H1 (cell line): ENCODE measurements around the gene TMEM117. TPM values are rescaled to one million over a fixed set of nuclear protein-coding genes. Genes with fewer than 3 reads are reported as not detected.

ENCODE experiments used
- CTCF ChIA-PET: fragments of 300-600 bp; sonication (Branson Sonifier 250); formaldehyde crosslinking; loops from one replicate; lab custom pipeline; 2021; ENCODE audit not compliant: partially characterized antibody; lab: Charles Lee
- POLR2A ChIA-PET: fragments of 300-600 bp; sonication (Branson Sonifier 250); formaldehyde crosslinking; loops from one replicate; lab custom pipeline; 2021; ENCODE audit warnings: inconsistent platforms; ENCODE audit not compliant: partially characterized antibody; lab: Charles Lee
- DNase-seq, 2 experiments: peaks; one replicate each; pipeline versions ENCODE4 v3.0.0 to v3.0.0-alpha.2; 2010 to 2022; ENCODE audit warnings: low spot score in 2 of 2, low read depth in 1 of 2, mixed read lengths in 1 of 2
- FAIRE-seq: peaks from 2 replicates; lab custom pipeline; 2011; peaks lifted over from hg19 to GRCh38; lab: Jason Lieb, UNC
- H2AFZ ChIP-seq: 2 replicates; pipeline ENCODE4 v1.8.1; 2012; ENCODE audit warnings: low read length, inconsistent platforms
- H2AK5ac ChIP-seq: 2 replicates; pipeline ENCODE4 v1.6.1; 2013; ENCODE audit warnings: low read depth, low read length
- H2BK120ac ChIP-seq: replicated peaks from 2 replicates; pipeline ENCODE3; 2013; ENCODE audit warnings: low read depth, low read length, inconsistent platforms
- H2BK12ac ChIP-seq: 2 replicates; pipeline ENCODE4 v1.6.1; 2013; ENCODE audit warnings: low read depth, low read length
- H2BK15ac ChIP-seq: 2 replicates; pipeline ENCODE4 v1.6.1; 2013; ENCODE audit warnings: low read length
- H2BK20ac ChIP-seq: 2 replicates; pipeline ENCODE4 v1.6.1; 2013; ENCODE audit warnings: low read length
- H2BK5ac ChIP-seq: 2 replicates; pipeline ENCODE4 v1.6.1; 2013; ENCODE audit warnings: low read depth, low read length
- H3K14ac ChIP-seq: 2 replicates; pipeline ENCODE4 v1.6.1; 2013; ENCODE audit warnings: inconsistent platforms; ENCODE audit not compliant: insufficient read length
- H3K18ac ChIP-seq: 2 replicates; pipeline ENCODE4 v1.6.1; 2013; ENCODE audit warnings: low read length; ENCODE audit errors: extremely low read depth
- H3K23ac ChIP-seq: 2 replicates; pipeline ENCODE4 v1.6.1; 2013; ENCODE audit warnings: inconsistent platforms; ENCODE audit not compliant: insufficient read length
- H3K23me2 ChIP-seq: 2 replicates; pipeline ENCODE4 v1.6.1; 2013; ENCODE audit warnings: low read depth, low read length
- H3K27ac ChIP-seq: 2 replicates; pipeline ENCODE4 v1.6.1; 2011; ENCODE audit warnings: low read depth, low read length, inconsistent platforms
- H3K27me3 ChIP-seq, 4 experiments: replicated peaks in 1 of 4; 1 replicate in 1 of 4; 2 replicates in 3 of 4; pipeline versions ENCODE4 v1.6.1 to v1.8.1; 2011 to 2013; ENCODE audit warnings: low read length in 3 of 4, mild to moderate bottlenecking in 3 of 4, inconsistent platforms in 2 of 4, mixed read lengths in 2 of 4, moderate library complexity in 1 of 4; ENCODE audit not compliant: control insufficient read depth in 3 of 4, insufficient read depth in 3 of 4; ENCODE audit errors: extremely low read depth in 1 of 4
- H3K36me3 ChIP-seq, 4 experiments: 2 replicates each; pipeline versions ENCODE4 v1.6.1 to v1.8.1; 2011 to 2013; ENCODE audit warnings: mild to moderate bottlenecking in 4 of 4, low read length in 3 of 4, moderate library complexity in 2 of 4, control low read depth in 1 of 4, inconsistent platforms in 1 of 4; ENCODE audit not compliant: insufficient read depth in 4 of 4, control insufficient read depth in 2 of 4
- H3K4ac ChIP-seq: replicated peaks from 2 replicates; pipeline ENCODE3; 2013; ENCODE audit warnings: low read length, low read depth, mixed read lengths, inconsistent platforms; ENCODE audit not compliant: insufficient read length
- H3K4me1 ChIP-seq, 4 experiments: replicated peaks in 1 of 4; 1 replicate in 1 of 4; 2 replicates in 3 of 4; pipeline versions ENCODE4 v1.6.1 to v1.8.1; 2011 to 2013; ENCODE audit warnings: low read length in 3 of 4, inconsistent platforms in 2 of 4, mixed read lengths in 1 of 4; ENCODE audit not compliant: insufficient read depth in 4 of 4, control insufficient read depth in 3 of 4
- H3K4me2 ChIP-seq, 2 experiments: 2 replicates each; pipeline versions ENCODE4 v1.6.1 to v1.8.1; 2011 to 2013; ENCODE audit warnings: low read depth in 2 of 2, low read length in 2 of 2, control low read depth in 1 of 2, inconsistent platforms in 1 of 2, mild to moderate bottlenecking in 1 of 2; ENCODE audit not compliant: insufficient read depth in 1 of 2
- H3K4me3 ChIP-seq, 4 experiments: fragments of 200-600, 300-600 bp in 1 of 4; sonication (generic), shearing (Covaris generic), sonication (Bioruptor Twin) in 1 of 4; 2 replicates each; pipeline versions ENCODE4 v1.5.1 to v1.8.1; 2011 to 2016; ENCODE audit warnings: low read length in 4 of 4, low read depth in 3 of 4, control low read depth in 2 of 4, inconsistent platforms in 2 of 4, mild to moderate bottlenecking in 2 of 4, mixed read lengths in 1 of 4, moderate library complexity in 1 of 4; ENCODE audit not compliant: insufficient read depth in 2 of 4; ENCODE audit errors: extremely low read depth in 1 of 4
- H3K56ac ChIP-seq: replicated peaks from 2 replicates; pipeline ENCODE3; 2013; ENCODE audit warnings: low read depth, mild to moderate bottlenecking, mixed read lengths, low read length, inconsistent platforms; ENCODE audit not compliant: insufficient read length
- H3K79me1 ChIP-seq: 2 replicates; pipeline ENCODE4 v1.6.1; 2013; ENCODE audit warnings: low read depth, low read length, control low read depth
- H3K79me2 ChIP-seq, 2 experiments: 2 replicates each; pipeline versions ENCODE4 v1.6.1 to v1.8.1; 2012 to 2013; ENCODE audit warnings: low read length in 2 of 2, mild to moderate bottlenecking in 2 of 2, inconsistent platforms in 1 of 2; ENCODE audit not compliant: insufficient read depth in 2 of 2, control insufficient read depth in 1 of 2
- H3K9ac ChIP-seq, 4 experiments: replicated peaks in 1 of 4; 1 replicate in 1 of 4; 2 replicates in 3 of 4; pipeline versions ENCODE4 v1.6.1 to v1.8.1; 2011 to 2013; ENCODE audit warnings: low read depth in 3 of 4, low read length in 3 of 4, control low read depth in 2 of 4, mild to moderate bottlenecking in 2 of 4, moderate library complexity in 2 of 4, inconsistent platforms in 1 of 4; ENCODE audit errors: extremely low read depth in 1 of 4
- H3K9me3 ChIP-seq, 2 experiments: 2 replicates each; pipeline versions ENCODE4 v1.6.1 to v1.8.1; 2012 to 2013; ENCODE audit warnings: mild to moderate bottlenecking in 2 of 2, moderate library complexity in 2 of 2, control low read depth in 1 of 2, inconsistent platforms in 1 of 2, low read depth in 1 of 2, low read length in 1 of 2, mixed read lengths in 1 of 2; ENCODE audit not compliant: insufficient read depth in 2 of 2
- H4K20me1 ChIP-seq, 2 experiments: replicated peaks in 1 of 2; 2 replicates each; pipeline versions ENCODE3 to v1.8.1; 2011 to 2013; ENCODE audit warnings: inconsistent platforms in 2 of 2, low read length in 2 of 2, mild to moderate bottlenecking in 1 of 2; ENCODE audit not compliant: insufficient read depth in 2 of 2, control insufficient read depth in 1 of 2
- H4K5ac ChIP-seq: 2 replicates; pipeline ENCODE4 v1.6.1; 2013; ENCODE audit warnings: low read length, low read depth, mixed read lengths, inconsistent platforms; ENCODE audit not compliant: insufficient read length
- H4K8ac ChIP-seq: 2 replicates; pipeline ENCODE4 v1.8.0; 2013; ENCODE audit warnings: mild to moderate bottlenecking, moderate library complexity, low read length, inconsistent platforms; ENCODE audit not compliant: insufficient read depth; ENCODE audit errors: extremely low read depth
- H4K91ac ChIP-seq: replicated peaks from 2 replicates; pipeline ENCODE3; 2013; ENCODE audit warnings: low read length, mixed read lengths, inconsistent platforms; ENCODE audit not compliant: insufficient read length
- CEBPB ChIP-seq: IDR thresholded peaks from 2 replicates; pipeline ENCODE4 v1.6.1; 2012; ENCODE audit warnings: low read depth, low read length
- JUND ChIP-seq: IDR thresholded peaks from 2 replicates; pipeline ENCODE4 v1.6.1; 2011; ENCODE audit warnings: mild to moderate bottlenecking, improper control_type of control experiment, low read length
- KDM5A ChIP-seq: fragments of 200-600 bp; IDR thresholded peaks from 2 replicates; pipeline ENCODE4 v1.7.1; 2012; ENCODE audit warnings: mild to moderate bottlenecking, low read length, inconsistent platforms, mixed read lengths
- MAFK ChIP-seq: IDR thresholded peaks from 2 replicates; pipeline ENCODE4 v1.6.1; 2012; ENCODE audit warnings: low read depth, mild to moderate bottlenecking, improper control_type of control experiment, low read length
- RBBP5 ChIP-seq: IDR thresholded peaks from 2 replicates; pipeline ENCODE4 v1.7.1; 2012; ENCODE audit warnings: low read depth, mild to moderate bottlenecking, inconsistent platforms, low read length, moderate library complexity, borderline replicate concordance
- RFX5 ChIP-seq: IDR thresholded peaks from 2 replicates; pipeline ENCODE4 v1.6.1; 2011; ENCODE audit warnings: low read depth, low read length, improper control_type of control experiment, borderline replicate concordance
- RXRA ChIP-seq: IDR thresholded peaks from 2 replicates; pipeline ENCODE4 v1.6.1; 2011; ENCODE audit warnings: low read depth, mild to moderate bottlenecking, low read length, moderate library complexity; ENCODE audit not compliant: insufficient read depth
- SP4 ChIP-seq: IDR thresholded peaks from 2 replicates; pipeline ENCODE4 v1.6.1; 2012; ENCODE audit warnings: low read length, inconsistent platforms
- TCF12 ChIP-seq: IDR thresholded peaks from 2 replicates; pipeline ENCODE4 v1.6.1; 2011; ENCODE audit warnings: low read depth, mild to moderate bottlenecking, low read length
- ZNF274 ChIP-seq: IDR thresholded peaks from 2 replicates; pipeline ENCODE4 v1.7.0; 2012; ENCODE audit warnings: low read length, borderline replicate concordance; ENCODE audit errors: extremely low read depth
- polyA plus RNA-seq, 7 experiments: library from polyadenylated mRNA; depleted of rRNA in 3 of 7; stranded (reverse) in 5 of 7; unstranded in 2 of 7; fragments of >200 nt in 5 of 7; fragments of 200-250 nt in 2 of 7; gene quantifications; 1 replicate in 5 of 7; 2 replicates in 1 of 7; 4 replicates in 1 of 7; pipeline versions ENCODE4 v1.2.1 to v1.2.3, GENCODE V29; 2011 to 2013; ENCODE audit warnings: missing spikeins in 2 of 7, mixed read lengths in 2 of 7
- total RNA-seq: library from RNA; stranded (reverse); fragmentation: NEBNext Ultra II Directional; extraction: Animal tissue kit (Norgen Biotek cat#: 25700); gene quantifications from 2 replicates; pipeline ENCODE4 v1.2.1, GENCODE V29; 2021

The TMEM117 gene
- total and polyA plus RNA-seq, 2 of the 8 experiments (the other 6 are each of a cell fraction or from before 2014, with no cell fraction given) = 0.80 to 1.4 TPM

DNA sequence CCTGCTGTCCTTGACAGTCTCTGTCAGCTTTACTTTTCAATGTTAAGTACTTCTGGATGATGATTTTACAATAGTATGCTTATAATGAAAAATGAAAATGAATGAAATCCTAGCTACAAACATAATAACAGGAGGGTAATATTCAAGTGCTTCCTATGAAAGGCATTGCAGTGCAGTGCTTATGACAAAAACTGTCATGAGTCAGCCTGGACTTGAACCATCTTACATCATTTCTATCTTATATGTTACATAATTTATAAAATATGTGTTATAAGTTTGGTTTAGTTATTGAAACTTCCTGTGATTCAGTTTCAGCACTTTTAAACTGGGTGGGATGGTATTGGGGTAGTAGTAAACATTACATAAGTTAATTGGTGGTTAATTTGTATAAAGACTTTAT lies 451.7 kb downstream of the TMEM117 start:
- H3K23me2 ChIP-seq = no peaks in the 10 kb centered on the region
- H4K8ac ChIP-seq = no peak overlapping the region
- H3K27ac ChIP-seq = no peak overlapping the region
- H3K27me3 ChIP-seq = no peaks in the 10 kb centered on the region
- no peak overlapping the region for H3K14ac ChIP-seq
- H3K9me3 ChIP-seq = no peaks in the 10 kb centered on the region
- no peaks in the 10 kb centered on the region for H3K4me1 ChIP-seq
- no peak overlapping the region for H3K56ac ChIP-seq
- no peak overlapping the region for H2BK15ac ChIP-seq
- no peak for DNase-seq
- no peak overlapping the region for H3K4ac ChIP-seq
- no peaks in the 10 kb centered on the region for H4K20me1 ChIP-seq
- ChIA-PET POLR2A (no interaction called here), CTCF (no interaction called here)
- no peak overlapping the region for H3K9ac ChIP-seq
- no peak overlapping the region for H2BK12ac ChIP-seq
- H2BK5ac ChIP-seq = no peak overlapping the region
- H3K18ac ChIP-seq = no peak overlapping the region
- H3K23ac ChIP-seq = no peak overlapping the region
- no peaks in the 10 kb centered on the region for H3K36me3 ChIP-seq
- no peak overlapping the region for H4K91ac ChIP-seq
- no peaks in the 10 kb centered on the region for H3K79me1 ChIP-seq
- H2BK20ac ChIP-seq = no peak overlapping the region
- no peak for TF ChIP-seq JUND
- TF ChIP-seq KDM5A = no peak
- TF ChIP-seq RXRA = no peak
- no peak for TF ChIP-seq RFX5
- TF ChIP-seq SP4 = no peak
- no peak for TF ChIP-seq TCF12
- no peak for TF ChIP-seq MAFK
- TF ChIP-seq RBBP5 = no peak
- TF ChIP-seq CEBPB = no peak
- TF ChIP-seq ZNF274 = no peak
- H2AK5ac ChIP-seq = no peak overlapping the region
- no peak for FAIRE-seq
- H4K5ac ChIP-seq = no peak overlapping the region
- no peak overlapping the region for H2AFZ ChIP-seq
- H3K79me2 ChIP-seq = no peaks in the 10 kb centered on the region
- no peak overlapping the region for H2BK120ac ChIP-seq
- H3K4me3 ChIP-seq = no peak overlapping the region
- no peak overlapping the region for H3K4me2 ChIP-seq
